Choroid plexus epithelial cell (primary cell): ENCODE results near the gene GRPEL1.

Experiments used
- DNase-seq: peaks from one replicate; pipeline ENCODE4 v3.0.0-alpha.2; 2010; ENCODE audit warnings: low read depth
- H3K4me3 ChIP-seq: 2 replicates; pipeline ENCODE4 v1.5.1; 2011; ENCODE audit warnings: low read depth, mild to moderate bottlenecking, control low read depth, low read length, moderate library complexity
- TF ChIP-seq, protein P1 (sequence below): conservative IDR thresholded peaks from 2 replicates; pipeline ENCODE4 v1.5.1; 2011; ENCODE audit warnings: low read depth, mild to moderate bottlenecking, control low read depth, inconsistent platforms, low read length, moderate library complexity

The GRPEL1 gene

GRCh38 chr4:7050481-7051143 is 17.3 kb downstream of the GRPEL1 start:
- DNase-seq = no peak
- H3K4me3 ChIP-seq = no peak overlapping the region
- TF ChIP-seq, protein P1, sequence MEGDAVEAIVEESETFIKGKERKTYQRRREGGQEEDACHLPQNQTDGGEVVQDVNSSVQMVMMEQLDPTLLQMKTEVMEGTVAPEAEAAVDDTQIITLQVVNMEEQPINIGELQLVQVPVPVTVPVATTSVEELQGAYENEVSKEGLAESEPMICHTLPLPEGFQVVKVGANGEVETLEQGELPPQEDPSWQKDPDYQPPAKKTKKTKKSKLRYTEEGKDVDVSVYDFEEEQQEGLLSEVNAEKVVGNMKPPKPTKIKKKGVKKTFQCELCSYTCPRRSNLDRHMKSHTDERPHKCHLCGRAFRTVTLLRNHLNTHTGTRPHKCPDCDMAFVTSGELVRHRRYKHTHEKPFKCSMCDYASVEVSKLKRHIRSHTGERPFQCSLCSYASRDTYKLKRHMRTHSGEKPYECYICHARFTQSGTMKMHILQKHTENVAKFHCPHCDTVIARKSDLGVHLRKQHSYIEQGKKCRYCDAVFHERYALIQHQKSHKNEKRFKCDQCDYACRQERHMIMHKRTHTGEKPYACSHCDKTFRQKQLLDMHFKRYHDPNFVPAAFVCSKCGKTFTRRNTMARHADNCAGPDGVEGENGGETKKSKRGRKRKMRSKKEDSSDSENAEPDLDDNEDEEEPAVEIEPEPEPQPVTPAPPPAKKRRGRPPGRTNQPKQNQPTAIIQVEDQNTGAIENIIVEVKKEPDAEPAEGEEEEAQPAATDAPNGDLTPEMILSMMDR = no peak

DNA sequence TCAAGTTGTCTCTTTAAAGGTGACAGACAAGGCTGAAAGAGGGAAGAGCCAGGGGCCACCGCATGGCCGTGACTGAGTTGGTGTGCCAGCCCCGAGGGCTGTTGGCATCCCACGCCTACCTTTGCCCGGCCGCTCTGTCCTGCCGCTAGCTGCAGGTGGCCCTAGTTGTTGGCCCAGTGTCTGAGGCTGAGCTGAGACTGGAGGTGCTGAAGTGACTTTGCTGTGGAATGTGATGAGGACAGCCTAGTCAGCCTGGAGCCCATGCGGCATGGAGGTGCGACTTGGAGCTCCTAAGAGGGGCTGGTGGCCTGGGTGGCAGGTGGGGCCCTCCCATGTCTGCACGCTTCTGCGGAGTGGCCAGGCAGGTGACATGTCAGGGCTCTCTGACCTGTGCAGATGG is 18.1 kb downstream of the GRPEL1 start:
- TF ChIP-seq, protein P1 = no peak
- DNase-seq = no peak
- no peak overlapping the region for H3K4me3 ChIP-seq

DNA sequence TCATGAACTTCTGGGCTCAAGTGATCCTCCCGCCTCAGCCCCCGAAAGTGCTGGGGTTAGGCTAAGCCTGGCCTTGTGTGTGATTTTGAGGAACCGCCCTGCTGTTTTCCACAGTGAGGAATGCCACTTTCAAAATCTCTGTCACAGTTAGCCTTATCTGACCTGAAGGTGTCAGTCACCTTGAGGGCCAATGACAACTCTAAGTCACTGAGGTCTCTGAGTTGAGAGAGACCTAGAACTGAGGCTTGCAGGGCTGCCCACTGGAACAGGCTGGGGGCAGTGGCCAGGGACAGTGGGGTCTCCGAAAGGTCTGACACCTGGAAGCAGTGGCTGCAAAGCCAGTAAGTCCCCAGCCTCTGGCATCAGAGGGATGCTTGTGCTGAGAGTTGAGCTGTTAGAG is 18.6 kb downstream of the GRPEL1 start:
- DNase-seq = no peak
- TF ChIP-seq, protein P1 = no peak

GRCh38 chr4:7048642-7049041 is 19.2 kb downstream of the GRPEL1 start:
- DNase-seq = no peak
- no peak overlapping the region for H3K4me3 ChIP-seq
- TF ChIP-seq, protein P1 = no peak

More for the DNA sequence above, 18.6 kb downstream of the GRPEL1 start:
- no peak overlapping the region for H3K4me3 ChIP-seq

DNA sequence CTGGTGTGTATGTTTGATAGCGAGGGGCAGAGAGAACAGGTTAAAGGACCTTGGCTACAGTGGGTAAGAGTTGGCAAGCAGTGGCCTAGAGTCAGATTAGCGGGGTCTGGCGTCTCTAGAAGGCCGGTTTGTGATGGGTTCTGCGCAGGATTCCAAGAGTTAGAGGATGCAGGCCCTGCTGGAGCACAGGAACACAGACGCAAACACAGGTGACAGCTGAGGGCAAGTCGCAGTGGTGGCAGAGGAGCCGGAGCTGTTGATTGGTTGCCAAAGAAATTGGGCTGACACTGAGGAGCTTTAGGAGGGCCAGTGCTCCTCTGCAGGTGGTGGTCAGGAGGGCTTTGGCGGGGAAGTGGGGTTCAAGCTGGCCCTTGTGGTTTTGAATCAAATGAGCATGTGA is 20.9 kb downstream of the GRPEL1 start:
- TF ChIP-seq, protein P1 = no peak
- no peak for DNase-seq
- no peak overlapping the region for H3K4me3 ChIP-seq

- no peak overlapping the region for H3K4me3 ChIP-seq
- DNase-seq = no peak
These were observed 21.6 kb downstream of the GRPEL1 start for GRCh38 chr4:7045961-7046921.

More at GRCh38 chr4:7045961-7046921, 21.6 kb downstream of the GRPEL1 start:
- TF ChIP-seq, protein P1 = no peak
